NCI-H2227 (cell line): ENCODE results near the gene OBSL1.

Experiments
- DNase-seq: peaks from one replicate; lab custom pipeline; 2025; ENCODE audit not compliant: unreplicated experiment; lab: John Stamatoyannopoulos, UW

Gene OBSL1

GRCh38 chr2:219536967-219537366 is 34.4 kb downstream of the OBSL1 start:
- DNase-seq: no peak

- no peak for DNase-seq
These were observed 34.9 kb downstream of the OBSL1 start for GRCh38 chr2:219536425-219536824.

GRCh38 chr2:219533930-219534661 is 37.2 kb downstream of the OBSL1 start:
- no peak for DNase-seq

GRCh38 chr2:219532378-219532649 is 39.0 kb downstream of the OBSL1 start:
- DNase-seq: no peak

GRCh38 chr2:219531639-219532377 is 39.5 kb downstream of the OBSL1 start:
- DNase-seq: no peak

- DNase-seq: peak; percentile 91
These were observed 41.0 kb downstream of the OBSL1 start for GRCh38 chr2:219530048-219530963.

- DNase-seq: no peak
These were observed 43.9 kb downstream of the OBSL1 start for GRCh38 chr2:219527472-219527871.

GRCh38 chr2:219527076-219527394 is 44.3 kb downstream of the OBSL1 start:
- peak; percentile 42 for DNase-seq

- DNase-seq: no peak
These were observed 44.8 kb downstream of the OBSL1 start for GRCh38 chr2:219526320-219527075.

GRCh38 chr2:219525533-219526232 is 45.7 kb downstream of the OBSL1 start:
- peak; percentile 86 for DNase-seq

GRCh38 chr2:219524817-219525216 is 46.5 kb downstream of the OBSL1 start:
- no peak for DNase-seq

GRCh38 chr2:219523031-219523671 is 48.2 kb downstream of the OBSL1 start:
- DNase-seq: peak; percentile 60

- peak; percentile 72 for DNase-seq
These were observed 49.0 kb downstream of the OBSL1 start for GRCh38 chr2:219522111-219523030.

GRCh38 chr2:219521066-219521880 is 50.1 kb downstream of the OBSL1 start:
- peak; percentile 65 for DNase-seq

GRCh38 chr2:219520079-219520478 is 51.3 kb downstream of the OBSL1 start:
- no peak for DNase-seq

- DNase-seq: no peak
These were observed 51.8 kb downstream of the OBSL1 start for GRCh38 chr2:219519526-219519916.

GRCh38 chr2:219517954-219518778 is 53.2 kb downstream of the OBSL1 start:
- DNase-seq: no peak
